Measurements from ENCODE around the gene GPI. TPM values are rescaled to one million over a fixed set of nuclear protein-coding genes. Genes with fewer than 3 reads are reported as not detected.

Gene GPI
- total and polyA plus RNA-seq, 7 donors = 73.9 to 209 (median 144) TPM

GRCh38 chr19:34353546-34353945, 11.4 kb upstream of the GPI start:
- TF ChIP-seq POLR2A (IDR thresholded peaks at IDR 0.05) = no peak
- TF ChIP-seq CTCF (IDR thresholded peaks at IDR 0.05) = no peak
- Histone ChIP-seq H3K27ac (no peak overlapping the region), H3K4me3 (no peak overlapping the region), H3K4me1 (peaks cover 0 to 4% (median 3%) of the 10 kb centered on the region in 4 donors), H3K9me3 (no peaks in the 10 kb centered on the region), H3K27me3 (no peaks in the 10 kb centered on the region), H3K36me3 (peaks cover 8 to 57% (median 22%) of the 10 kb centered on the region in 4 donors)
- WGBS, 2 donors = 48 to 87% methylated on average over 7 of the region's 7 CpGs
- intact Hi-C loops (cut with DNase I) = no loop called here
- no peak for DNase-seq

- no peak for DNase-seq
- Histone ChIP-seq H3K27me3 (no peaks in the 10 kb centered on the region), H3K36me3 (peaks cover 0 to 42% (median 15%) of the 10 kb centered on the region in 4 donors), H3K4me3 (no peak overlapping the region), H3K4me1 (peaks cover 0 to 16% (median 9%) of the 10 kb centered on the region in 4 donors), H3K9me3 (no peaks in the 10 kb centered on the region), H3K27ac (no peak overlapping the region)
- 96 to 97% methylated on average over 8 of the region's 8 CpGs for WGBS, 2 donors
- intact Hi-C loops (cut with DNase I) = no loop called here
- TF ChIP-seq POLR2A (IDR thresholded peaks at IDR 0.05) = no peak
- TF ChIP-seq CTCF (IDR thresholded peaks at IDR 0.05) = no peak
- TF ChIP-seq EP300 (IDR thresholded peaks at IDR 0.05) = no peak
These were observed 9.8 kb upstream of the GPI start for GRCh38 chr19:34355201-34355600.

- H3K4me3 ChIP-seq = no peak overlapping the region
- peaks cover 0 to 16% (median 9%) of the 10 kb centered on the region in 4 donors for H3K4me1 ChIP-seq
- intact Hi-C loops (cut with DNase I) = no loop called here
- H3K27ac ChIP-seq = no peak overlapping the region
- DNase-seq = no peak
- H3K27me3 ChIP-seq = no peaks in the 10 kb centered on the region
- WGBS, 2 donors = 93 to 94% methylated on average over 4 of the region's 4 CpGs
- peaks cover 0 to 34% (median 8%) of the 10 kb centered on the region in 4 donors for H3K36me3 ChIP-seq
- no peaks in the 10 kb centered on the region for H3K9me3 ChIP-seq
- TF ChIP-seq EP300 (IDR thresholded peaks at IDR 0.05) (no peak), POLR2A (IDR thresholded peaks at IDR 0.05) (no peak), CTCF (IDR thresholded peaks at IDR 0.05) (no peak), POLR2AphosphoS5 (IDR thresholded peaks at IDR 0.05) (no peak)
These were observed 8.1 kb upstream of the GPI start for GRCh38 chr19:34356875-34357274.

- WGBS, 2 donors = 95 to 97% methylated on average over 4 of the region's 4 CpGs
These were observed 7.6 kb upstream of the GPI start for GRCh38 chr19:34357431-34357830.

More at GRCh38 chr19:34357431-34357830, 7.6 kb upstream of the GPI start:
- DNase-seq = no peak
- intact Hi-C loops (cut with DNase I) = no loop called here
- Histone ChIP-seq H3K27me3 (no peaks in the 10 kb centered on the region), H3K36me3 (peaks cover 0 to 28% (median 6%) of the 10 kb centered on the region in 4 donors), H3K4me1 (peaks cover 0 to 16% (median 9%) of the 10 kb centered on the region in 4 donors), H3K4me3 (no peak overlapping the region), H3K9me3 (no peaks in the 10 kb centered on the region), H3K27ac (no peak overlapping the region)
- TF ChIP-seq POLR2A (IDR thresholded peaks at IDR 0.05) = no peak
- no peak for TF ChIP-seq CTCF (IDR thresholded peaks at IDR 0.05)
- no peak for TF ChIP-seq POLR2AphosphoS5 (IDR thresholded peaks at IDR 0.05)
- TF ChIP-seq EP300 (IDR thresholded peaks at IDR 0.05) = no peak

Measured in sigmoid colon (tissue), 7 donors.